SK-N-SH treated with all-trans-retinoic acid at 6 μM for 48 hours (cell line): ENCODE data around the gene ADGRF4.

ENCODE experiments used
- ATAC-seq: fragments of 200-7000 bp; cut with Tn5 transposase; 3 replicates; pipeline ENCODE4 v1.9.1; 2020; ENCODE audit warnings: mild to moderate bottlenecking, moderate library complexity
- ARNTL ChIP-seq: fragments of 450-650 bp; formaldehyde crosslinking; IDR thresholded peaks from 2 replicates; pipeline ENCODE4 v1.5.0; 2020; ENCODE audit warnings: low read depth, mild to moderate bottlenecking, moderate library complexity, borderline replicate concordance
- BACH2 ChIP-seq: fragments of 250-450 bp; sonication (Bioruptor Pico); IDR thresholded peaks from 2 replicates; pipeline ENCODE4 v1.9.0; 2021; ENCODE audit warnings: mild to moderate bottlenecking, borderline replicate concordance
- CSDC2 ChIP-seq: fragments of 250-450 bp; sonication (Bioruptor Pico); IDR thresholded peaks from 2 replicates; pipeline ENCODE4 v1.5.0; 2020; ENCODE audit warnings: mild to moderate bottlenecking, moderate library complexity
- ESRRG ChIP-seq: fragments of 250-450 bp; sonication (Bioruptor Pico); IDR thresholded peaks from 2 replicates; pipeline ENCODE4 v1.6.1; 2021; ENCODE audit warnings: mild to moderate bottlenecking
- GLIS3 ChIP-seq: fragments of 250-450 bp; sonication (Bioruptor Pico); IDR thresholded peaks from 2 replicates; pipeline ENCODE4 v1.5.0; 2020; ENCODE audit warnings: mild to moderate bottlenecking, moderate library complexity
- ISL1 ChIP-seq: fragments of 250-450 bp; sonication (Bioruptor Pico); IDR thresholded peaks from 2 replicates; pipeline ENCODE4 v2.1.2; 2022; ENCODE audit warnings: mild to moderate bottlenecking, moderate library complexity
- OSR1 ChIP-seq: fragments of 250-450 bp; sonication (Bioruptor Pico); IDR thresholded peaks from 2 replicates; pipeline ENCODE4 v1.8.0; 2022; ENCODE audit warnings: moderate library complexity, mild to moderate bottlenecking, inconsistent platforms
- PPARA ChIP-seq: fragments of 250-450 bp; sonication (Bioruptor Pico); IDR thresholded peaks from 2 replicates; pipeline ENCODE4 v1.5.0; 2020; ENCODE audit warnings: mild to moderate bottlenecking, borderline replicate concordance
- RARB ChIP-seq: fragments of 250-450 bp; sonication (Bioruptor Pico); IDR thresholded peaks from 2 replicates; pipeline ENCODE4 v1.8.0; 2021; ENCODE audit warnings: mild to moderate bottlenecking, moderate library complexity
- SNAI2 ChIP-seq: fragments of 250-450 bp; sonication (Bioruptor Pico); IDR thresholded peaks from 2 replicates; pipeline ENCODE4 v1.5.0; 2020; ENCODE audit warnings: mild to moderate bottlenecking, moderate library complexity
- TCF4 ChIP-seq: fragments of 250-450 bp; sonication (Bioruptor Pico); IDR thresholded peaks from 2 replicates; pipeline ENCODE4 v1.8.0; 2021; ENCODE audit warnings: mild to moderate bottlenecking, moderate library complexity, borderline replicate concordance
- TOX ChIP-seq: fragments of 250-450 bp; sonication (Bioruptor Pico); IDR thresholded peaks from 2 replicates; pipeline ENCODE4 v1.8.0; 2021; ENCODE audit warnings: mild to moderate bottlenecking, moderate library complexity, borderline replicate concordance
- ZC3H10 ChIP-seq: fragments of 250-450 bp; sonication (Bioruptor Pico); IDR thresholded peaks from 2 replicates; pipeline ENCODE4 v1.5.1; 2021; ENCODE audit warnings: mild to moderate bottlenecking, moderate library complexity
- ZFP3 ChIP-seq: fragments of 250-450 bp; sonication (Bioruptor Pico); IDR thresholded peaks from 2 replicates; pipeline ENCODE4 v1.5.0; 2020; ENCODE audit warnings: mild to moderate bottlenecking, moderate library complexity
- ZFP30 ChIP-seq: fragments of 450-650 bp; formaldehyde crosslinking; IDR thresholded peaks from 2 replicates; pipeline ENCODE4 v1.5.0; 2022; ENCODE audit warnings: mild to moderate bottlenecking, moderate library complexity
- ZNF565 ChIP-seq: fragments of 450-650 bp; formaldehyde crosslinking; conservative IDR thresholded peaks from 2 replicates; pipeline ENCODE4 v1.5.0; 2020; ENCODE audit warnings: low read depth, mild to moderate bottlenecking, moderate library complexity
- ZNF70 ChIP-seq: fragments of 450-650 bp; formaldehyde crosslinking; IDR thresholded peaks from 2 replicates; pipeline ENCODE4 v1.5.0; 2020; ENCODE audit warnings: mild to moderate bottlenecking, moderate library complexity
- ZNF8 ChIP-seq: fragments of 450-650 bp; formaldehyde crosslinking; IDR thresholded peaks from 2 replicates; pipeline ENCODE4 v1.5.0; 2020; ENCODE audit warnings: mild to moderate bottlenecking, moderate library complexity
- TF ChIP-seq, protein P1 (sequence below): fragments of 250-450 bp; sonication (Bioruptor Pico); IDR thresholded peaks from 2 replicates; pipeline ENCODE4 v1.5.1; 2021; ENCODE audit warnings: mild to moderate bottlenecking, moderate library complexity
- TF ChIP-seq, protein P2 (sequence below): fragments of 250-450 bp; sonication (Bioruptor Pico); IDR thresholded peaks from 2 replicates; pipeline ENCODE4 v1.8.0; 2021; ENCODE audit warnings: low read depth, mild to moderate bottlenecking, moderate library complexity, borderline replicate concordance
- TF ChIP-seq, protein P3 (sequence below): fragments of 250-450 bp; sonication (Bioruptor Pico); IDR thresholded peaks from 2 replicates; pipeline ENCODE4 v1.8.0; 2020; ENCODE audit warnings: mild to moderate bottlenecking, moderate library complexity, borderline replicate concordance
- TF ChIP-seq, protein P4 (sequence below): fragments of 250-450 bp; sonication (Bioruptor Pico); IDR thresholded peaks from 2 replicates; pipeline ENCODE4 v1.5.1; 2020; ENCODE audit warnings: low read depth, mild to moderate bottlenecking, moderate library complexity
- TF ChIP-seq, protein P5 (sequence below): fragments of 250-450 bp; sonication (Bioruptor Pico); IDR thresholded peaks from 2 replicates; pipeline ENCODE4 v1.5.0; 2020; ENCODE audit warnings: mild to moderate bottlenecking, moderate library complexity

Gene ADGRF4

GRCh38 chr6:47709160-47709559, 10.8 kb downstream of the ADGRF4 start:
- no peak for ATAC-seq
- TF ChIP-seq, protein P1, sequence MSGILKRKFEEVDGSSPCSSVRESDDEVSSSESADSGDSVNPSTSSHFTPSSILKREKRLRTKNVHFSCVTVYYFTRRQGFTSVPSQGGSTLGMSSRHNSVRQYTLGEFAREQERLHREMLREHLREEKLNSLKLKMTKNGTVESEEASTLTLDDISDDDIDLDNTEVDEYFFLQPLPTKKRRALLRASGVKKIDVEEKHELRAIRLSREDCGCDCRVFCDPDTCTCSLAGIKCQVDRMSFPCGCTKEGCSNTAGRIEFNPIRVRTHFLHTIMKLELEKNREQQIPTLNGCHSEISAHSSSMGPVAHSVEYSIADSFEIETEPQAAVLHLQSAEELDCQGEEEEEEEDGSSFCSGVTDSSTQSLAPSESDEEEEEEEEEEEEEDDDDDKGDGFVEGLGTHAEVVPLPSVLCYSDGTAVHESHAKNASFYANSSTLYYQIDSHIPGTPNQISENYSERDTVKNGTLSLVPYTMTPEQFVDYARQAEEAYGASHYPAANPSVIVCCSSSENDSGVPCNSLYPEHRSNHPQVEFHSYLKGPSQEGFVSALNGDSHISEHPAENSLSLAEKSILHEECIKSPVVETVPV (CRISPR knock-in tag), result no peak
- TF ChIP-seq ZFP3 (CRISPR knock-in tag) (no peak), ZFP30 (no peak), ZNF8 (no peak), BACH2 (no peak), SNAI2 (CRISPR knock-in tag) (no peak), PPARA (no peak), TCF4 (CRISPR knock-in tag) (no peak), ZNF70 (CRISPR knock-in tag) (no peak), ISL1 (CRISPR knock-in tag) (no peak), GLIS3 (CRISPR knock-in tag) (no peak), ARNTL (CRISPR knock-in tag) (no peak), TOX (CRISPR knock-in tag) (no peak), RARB (CRISPR knock-in tag) (no peak), ESRRG (CRISPR knock-in tag) (no peak), ZC3H10 (no peak), ZNF565 (CRISPR knock-in tag) (no peak)
- TF ChIP-seq, protein P2, sequence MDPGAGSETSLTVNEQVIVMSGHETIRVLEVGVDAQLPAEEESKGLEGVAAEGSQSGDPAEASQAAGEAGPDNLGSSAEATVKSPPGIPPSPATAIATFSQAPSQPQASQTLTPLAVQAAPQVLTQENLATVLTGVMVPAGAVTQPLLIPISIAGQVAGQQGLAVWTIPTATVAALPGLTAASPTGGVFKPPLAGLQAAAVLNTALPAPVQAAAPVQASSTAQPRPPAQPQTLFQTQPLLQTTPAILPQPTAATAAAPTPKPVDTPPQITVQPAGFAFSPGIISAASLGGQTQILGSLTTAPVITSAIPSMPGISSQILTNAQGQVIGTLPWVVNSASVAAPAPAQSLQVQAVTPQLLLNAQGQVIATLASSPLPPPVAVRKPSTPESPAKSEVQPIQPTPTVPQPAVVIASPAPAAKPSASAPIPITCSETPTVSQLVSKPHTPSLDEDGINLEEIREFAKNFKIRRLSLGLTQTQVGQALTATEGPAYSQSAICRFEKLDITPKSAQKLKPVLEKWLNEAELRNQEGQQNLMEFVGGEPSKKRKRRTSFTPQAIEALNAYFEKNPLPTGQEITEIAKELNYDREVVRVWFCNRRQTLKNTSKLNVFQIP, result no peak
- TF ChIP-seq, protein P3, sequence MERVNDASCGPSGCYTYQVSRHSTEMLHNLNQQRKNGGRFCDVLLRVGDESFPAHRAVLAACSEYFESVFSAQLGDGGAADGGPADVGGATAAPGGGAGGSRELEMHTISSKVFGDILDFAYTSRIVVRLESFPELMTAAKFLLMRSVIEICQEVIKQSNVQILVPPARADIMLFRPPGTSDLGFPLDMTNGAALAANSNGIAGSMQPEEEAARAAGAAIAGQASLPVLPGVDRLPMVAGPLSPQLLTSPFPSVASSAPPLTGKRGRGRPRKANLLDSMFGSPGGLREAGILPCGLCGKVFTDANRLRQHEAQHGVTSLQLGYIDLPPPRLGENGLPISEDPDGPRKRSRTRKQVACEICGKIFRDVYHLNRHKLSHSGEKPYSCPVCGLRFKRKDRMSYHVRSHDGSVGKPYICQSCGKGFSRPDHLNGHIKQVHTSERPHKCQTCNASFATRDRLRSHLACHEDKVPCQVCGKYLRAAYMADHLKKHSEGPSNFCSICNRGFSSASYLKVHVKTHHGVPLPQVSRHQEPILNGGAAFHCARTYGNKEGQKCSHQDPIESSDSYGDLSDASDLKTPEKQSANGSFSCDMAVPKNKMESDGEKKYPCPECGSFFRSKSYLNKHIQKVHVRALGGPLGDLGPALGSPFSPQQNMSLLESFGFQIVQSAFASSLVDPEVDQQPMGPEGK, result no peak
- TF ChIP-seq, protein P4, sequence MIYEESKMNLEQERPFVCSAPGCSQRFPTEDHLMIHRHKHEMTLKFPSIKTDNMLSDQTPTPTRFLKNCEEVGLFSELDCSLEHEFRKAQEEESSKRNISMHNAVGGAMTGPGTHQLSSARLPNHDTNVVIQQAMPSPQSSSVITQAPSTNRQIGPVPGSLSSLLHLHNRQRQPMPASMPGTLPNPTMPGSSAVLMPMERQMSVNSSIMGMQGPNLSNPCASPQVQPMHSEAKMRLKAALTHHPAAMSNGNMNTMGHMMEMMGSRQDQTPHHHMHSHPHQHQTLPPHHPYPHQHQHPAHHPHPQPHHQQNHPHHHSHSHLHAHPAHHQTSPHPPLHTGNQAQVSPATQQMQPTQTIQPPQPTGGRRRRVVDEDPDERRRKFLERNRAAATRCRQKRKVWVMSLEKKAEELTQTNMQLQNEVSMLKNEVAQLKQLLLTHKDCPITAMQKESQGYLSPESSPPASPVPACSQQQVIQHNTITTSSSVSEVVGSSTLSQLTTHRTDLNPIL, result no peak

DNA sequence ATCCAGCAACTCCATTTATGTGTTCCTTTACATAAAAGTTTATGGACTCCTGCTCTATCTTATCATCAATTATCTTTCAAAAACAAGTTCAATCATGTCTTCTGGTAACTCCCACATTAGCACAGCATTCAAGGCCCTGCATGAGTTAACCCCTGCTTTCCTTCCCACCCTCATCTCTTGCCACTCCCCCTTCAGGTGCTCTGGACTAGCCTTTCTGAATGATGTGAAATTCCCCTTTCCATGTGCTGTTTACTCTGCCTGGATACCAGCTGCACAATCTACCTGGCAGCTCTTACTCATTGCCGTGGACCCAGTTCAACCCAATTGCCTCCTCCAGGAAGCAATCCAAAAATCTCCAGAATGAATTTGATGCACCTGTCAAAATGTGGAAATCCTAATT, 11.9 kb downstream of the ADGRF4 start:
- no peak for ATAC-seq
- no peak for TF ChIP-seq GLIS3 (CRISPR knock-in tag)
- TF ChIP-seq, protein P5, sequence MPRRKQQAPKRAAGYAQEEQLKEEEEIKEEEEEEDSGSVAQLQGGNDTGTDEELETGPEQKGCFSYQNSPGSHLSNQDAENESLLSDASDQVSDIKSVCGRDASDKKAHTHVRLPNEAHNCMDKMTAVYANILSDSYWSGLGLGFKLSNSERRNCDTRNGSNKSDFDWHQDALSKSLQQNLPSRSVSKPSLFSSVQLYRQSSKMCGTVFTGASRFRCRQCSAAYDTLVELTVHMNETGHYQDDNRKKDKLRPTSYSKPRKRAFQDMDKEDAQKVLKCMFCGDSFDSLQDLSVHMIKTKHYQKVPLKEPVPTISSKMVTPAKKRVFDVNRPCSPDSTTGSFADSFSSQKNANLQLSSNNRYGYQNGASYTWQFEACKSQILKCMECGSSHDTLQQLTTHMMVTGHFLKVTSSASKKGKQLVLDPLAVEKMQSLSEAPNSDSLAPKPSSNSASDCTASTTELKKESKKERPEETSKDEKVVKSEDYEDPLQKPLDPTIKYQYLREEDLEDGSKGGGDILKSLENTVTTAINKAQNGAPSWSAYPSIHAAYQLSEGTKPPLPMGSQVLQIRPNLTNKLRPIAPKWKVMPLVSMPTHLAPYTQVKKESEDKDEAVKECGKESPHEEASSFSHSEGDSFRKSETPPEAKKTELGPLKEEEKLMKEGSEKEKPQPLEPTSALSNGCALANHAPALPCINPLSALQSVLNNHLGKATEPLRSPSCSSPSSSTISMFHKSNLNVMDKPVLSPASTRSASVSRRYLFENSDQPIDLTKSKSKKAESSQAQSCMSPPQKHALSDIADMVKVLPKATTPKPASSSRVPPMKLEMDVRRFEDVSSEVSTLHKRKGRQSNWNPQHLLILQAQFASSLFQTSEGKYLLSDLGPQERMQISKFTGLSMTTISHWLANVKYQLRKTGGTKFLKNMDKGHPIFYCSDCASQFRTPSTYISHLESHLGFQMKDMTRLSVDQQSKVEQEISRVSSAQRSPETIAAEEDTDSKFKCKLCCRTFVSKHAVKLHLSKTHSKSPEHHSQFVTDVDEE, result no peak

GRCh38 chr6:47713200-47713599, 14.8 kb downstream of the ADGRF4 start:
- no peak for ATAC-seq
- TF ChIP-seq GLIS3 (CRISPR knock-in tag) (no peak), ZFP30 (no peak), BACH2 (no peak), PPARA (no peak), SNAI2 (CRISPR knock-in tag) (no peak), OSR1 (CRISPR knock-in tag) (no peak), TOX (CRISPR knock-in tag) (no peak), ZNF8 (no peak), ARNTL (CRISPR knock-in tag) (no peak), ZNF565 (CRISPR knock-in tag) (no peak), ZFP3 (CRISPR knock-in tag) (no peak), CSDC2 (CRISPR knock-in tag) (no peak)
- TF ChIP-seq, protein P3, result no peak
- TF ChIP-seq, protein P1 (CRISPR knock-in tag), result no peak
- TF ChIP-seq, protein P5, result no peak
